Fibroblast of skin of back (primary cell): ENCODE measurements around the gene STRA6.

Experiments used
- DNase-seq: peaks from one replicate; pipeline ENCODE4 v3.0.0-alpha.2; 2013

STRA6 gene

DNA sequence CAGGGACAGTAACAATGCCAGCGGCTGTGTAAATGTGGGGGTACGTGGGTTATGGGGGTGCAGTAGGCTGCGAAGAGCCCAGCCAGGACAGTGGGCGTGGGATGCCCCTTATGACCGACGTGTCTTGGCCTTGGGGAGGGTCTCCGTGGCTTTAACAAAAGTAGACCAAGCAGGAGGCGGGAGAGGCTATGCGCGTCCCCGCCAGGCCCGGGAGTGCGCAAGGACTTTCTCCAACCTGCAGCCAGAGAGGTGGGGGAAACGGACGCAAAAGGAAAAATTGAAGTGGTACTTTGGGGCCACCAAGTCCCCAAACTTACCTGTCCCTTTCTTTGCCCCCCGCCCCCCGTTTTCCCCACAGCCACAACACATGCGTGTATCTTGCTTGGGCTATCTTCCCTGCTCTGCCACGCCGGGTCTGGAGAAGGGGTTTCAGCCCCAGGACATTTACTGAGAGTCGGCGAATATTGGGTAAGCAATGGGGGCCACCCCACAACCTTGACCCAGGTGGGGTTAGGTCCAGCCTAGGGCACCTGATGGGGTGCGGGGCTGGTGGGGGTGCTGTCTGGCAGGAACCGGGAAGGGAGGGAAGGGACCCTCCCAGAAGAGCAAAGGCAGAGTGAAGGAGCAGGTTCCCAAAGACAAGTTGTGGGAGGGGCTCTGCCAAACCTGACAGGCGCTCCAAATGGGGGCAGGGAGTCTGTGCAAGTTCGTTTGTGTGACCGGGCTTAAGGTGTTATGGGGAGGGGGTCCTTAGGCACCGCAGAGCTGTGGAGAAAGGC lies 71.5 kb downstream of the STRA6 start:
- DNase-seq = no peak

DNA sequence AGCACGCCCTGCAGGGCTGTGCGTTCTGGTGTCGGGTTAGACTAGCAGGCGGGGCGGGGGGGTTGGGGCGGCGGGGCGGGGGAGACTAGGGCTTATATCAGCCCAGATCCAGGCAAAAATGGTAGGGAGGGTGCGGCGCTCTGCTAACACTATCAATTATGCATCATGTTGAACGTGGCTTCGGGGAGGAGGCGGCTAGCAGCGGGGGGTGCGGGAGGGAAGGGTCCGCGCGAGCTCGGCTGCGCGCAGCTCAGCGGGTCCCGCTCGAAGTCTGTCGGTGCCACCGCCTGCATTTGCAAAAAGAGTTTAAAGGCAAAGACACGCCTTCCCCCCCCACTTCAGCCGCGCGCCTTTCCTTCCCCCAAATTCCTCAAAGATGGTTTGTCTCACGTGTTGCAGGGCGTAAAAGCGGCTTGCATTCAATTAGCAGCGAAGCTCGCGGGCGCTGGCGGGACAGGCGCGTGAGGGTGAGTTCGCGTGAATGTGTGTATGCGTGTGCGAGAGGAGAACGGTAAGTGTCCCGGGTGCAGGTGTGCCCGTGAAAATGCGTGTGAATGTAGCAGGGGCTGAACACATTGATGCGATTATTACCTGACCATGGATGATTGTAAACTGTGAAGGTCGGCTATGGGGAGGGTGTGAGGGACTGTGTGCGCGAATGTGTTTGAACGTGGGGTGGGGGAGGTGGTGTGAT lies 72.3 kb downstream of the STRA6 start, which contains the start of gene ISLR2:
Gene ISLR2, plus strand, starts transcription at position 432 of the 694 bp plus-strand sequence. CDS start 2,169 bp downstream, outside the sequence.
- peak; percentile 13 for DNase-seq

DNA sequence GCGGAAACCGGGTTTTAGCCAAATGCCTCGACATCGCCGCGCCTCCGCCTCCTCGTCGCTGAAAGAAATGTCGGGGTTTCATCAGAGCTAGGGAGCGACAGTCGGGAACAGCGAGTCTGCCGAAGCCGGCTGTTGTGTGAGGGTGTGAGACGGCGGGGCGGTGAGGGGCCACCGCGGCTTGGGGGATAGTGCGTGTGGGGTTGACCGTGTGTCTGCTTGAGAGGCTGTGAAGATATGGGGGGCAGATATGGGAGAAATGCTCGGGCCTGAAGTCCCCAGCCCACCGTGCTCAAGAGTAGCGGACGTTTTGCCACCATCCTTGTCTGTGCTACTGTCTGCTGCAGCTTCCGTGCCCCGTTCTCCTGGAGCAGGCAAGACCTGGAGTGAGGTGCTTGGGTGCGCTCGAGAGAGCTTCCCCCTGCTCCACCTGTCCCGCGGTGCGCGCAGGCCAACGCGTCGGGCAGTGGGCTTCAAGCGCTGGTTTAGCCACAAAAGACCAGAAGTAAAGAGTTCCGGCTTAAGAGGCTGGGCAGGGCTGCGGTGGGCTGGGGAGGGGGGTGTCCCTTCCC lies 72.9 kb downstream of the STRA6 start:
- DNase-seq = no peak
